Naive thymus-derived CD8-positive, alpha-beta T cell (primary cell): ENCODE data around the gene MAVS. TPM values are rescaled to one million over a fixed set of nuclear protein-coding genes. Genes with fewer than 3 reads are reported as not detected.

Experiments
- ATAC-seq, 2 donors: fragments of 150-1000 bp; cut with Tn5 transposase in 1 of 2; sonication (Bioruptor Pico), chemical (Tn5 transposase) in 1 of 2; 1 replicate in 1 of 2; 2 replicates in 1 of 2; pipeline ENCODE4 v1.10.0; 2021; ENCODE audit warnings: mild to moderate bottlenecking in 2 of 2, moderate library complexity in 2 of 2
- POLR2A ChIA-PET: fragments of 350-600 bp; sonication (Branson Sonifier 250); formaldehyde crosslinking; loops from one replicate; lab custom pipeline; 2021; ENCODE audit warnings: antibody characterized with exemption; lab: Charles Lee
- DNase-seq, 10 donors: peaks; one replicate each; pipeline versions ENCODE4 v3.0.0 to v3.0.0-alpha.2; 2020 to 2022
- H3K27ac Mint-ChIP-seq, 10 donors: one replicate each; pipeline ENCODE4 v1.8.0; 2020 to 2022; ENCODE audit warnings: mild to moderate bottlenecking in 10 of 10, mixed read lengths in 10 of 10, moderate library complexity in 4 of 10, inconsistent platforms in 1 of 10
- H3K27me3 Mint-ChIP-seq, 5 donors: one replicate each; pipeline ENCODE4 v1.8.0; 2021 to 2022; ENCODE audit warnings: mixed read lengths in 5 of 5
- H3K36me3 Mint-ChIP-seq, 3 donors: one replicate each; pipeline ENCODE4 v1.8.0; 2020 to 2022; ENCODE audit warnings: mixed read lengths in 3 of 3, mild to moderate bottlenecking in 2 of 3, inconsistent platforms in 1 of 3
- H3K4me1 Mint-ChIP-seq, 4 donors: one replicate each; pipeline ENCODE4 v1.8.0; 2021 to 2022; ENCODE audit warnings: mixed read lengths in 4 of 4
- H3K4me3 Mint-ChIP-seq, 10 donors: one replicate each; pipeline ENCODE4 v1.8.0; 2020 to 2022; ENCODE audit warnings: mild to moderate bottlenecking in 10 of 10, mixed read lengths in 10 of 10, moderate library complexity in 6 of 10, inconsistent platforms in 1 of 10
- H3K9me3 Mint-ChIP-seq, 9 donors: one replicate each; pipeline ENCODE4 v1.8.0; 2020 to 2022; ENCODE audit warnings: mixed read lengths in 9 of 9, mild to moderate bottlenecking in 3 of 9, inconsistent platforms in 1 of 9, moderate library complexity in 1 of 9
- polyA plus RNA-seq, 3 donors: library from polyadenylated mRNA; unstranded; fragments of 300-500 nt; fragmentation: Illumina TruSeq; gene quantifications; one replicate each; pipeline ENCODE4 v1.2.3, GENCODE V29; 2021
- total RNA-seq, 8 experiments: library from RNA in 2 of 8; stranded (reverse) in 2 of 8; gene quantifications; one replicate each; pipeline ENCODE4 v1.2.3 and lab custom pipeline; 2021 to 2026

Gene MAVS
- 10 to 100 TPM; 41.9 to 45.7 TPM for total RNA-seq
- 1 to 10 TPM; 2.2 to 8.5 (median 3.3) TPM for polyA plus RNA-seq
- total RNA-seq (lab: John Stamatoyannopoulos, UW): 124 to 200 (median 157) reads per million in 6 experiments

DNA sequence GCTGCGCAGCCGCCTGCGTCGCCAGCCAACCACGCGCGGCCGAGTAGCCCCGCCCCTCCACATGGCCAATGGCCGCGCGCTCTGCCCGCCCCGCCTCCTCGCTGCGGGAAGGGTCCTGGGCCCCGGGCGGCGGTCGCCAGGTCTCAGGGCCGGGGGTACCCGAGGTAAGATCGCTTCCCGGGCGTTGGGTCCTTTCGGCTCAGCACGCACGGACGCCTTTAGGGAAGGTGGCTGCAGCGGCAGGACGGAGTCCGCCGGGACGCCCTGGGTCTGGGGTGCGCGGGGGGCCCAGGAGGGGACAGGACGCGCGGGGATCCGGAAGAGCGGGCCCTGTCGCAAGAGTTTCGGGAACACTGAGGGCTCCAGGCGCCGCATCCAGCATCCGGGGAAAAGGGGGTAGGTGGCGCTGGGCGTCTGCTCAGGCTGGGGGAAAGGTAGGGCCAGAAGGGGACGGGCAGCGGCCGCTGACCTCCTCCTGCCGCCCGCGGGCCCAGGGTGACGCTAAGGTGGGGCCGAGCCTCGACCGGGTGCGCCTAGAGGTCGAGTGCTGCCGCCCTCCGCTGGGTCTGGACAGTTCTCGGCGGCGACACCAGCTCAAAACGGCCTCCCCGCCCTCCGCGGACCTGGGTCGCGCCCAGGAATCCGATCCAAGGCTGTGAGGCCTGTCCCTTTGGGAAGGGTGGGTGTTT is at the start of gene MAVS:
Gene MAVS, plus strand, starts transcription at position 95 of the 689 bp plus-strand sequence. CDS start 7,791 bp downstream, outside the sequence.
- H3K4me1 Mint-ChIP-seq: peaks cover 15 to 42% (median 34%) of the 10 kb centered on the region in 4 donors
- peaks cover 0 to 3% (median 0%) of the 10 kb centered on the region in 3 donors for H3K36me3 Mint-ChIP-seq
- peak within 1 kb of the TSS; percentile 82 to 95 (median 90) for H3K4me3 Mint-ChIP-seq
- ATAC-seq: peak; percentile 98
- POLR2A ChIA-PET: interaction anchor here (0.5 to 1.0 kb wide), 2 partner anchors 26 to 52 kb away, joined by 3 to 5 read pairs; no protein-coding TSS in a partner anchor
- no peaks in the 10 kb centered on the region for H3K27me3 Mint-ChIP-seq
- no peaks in the 10 kb centered on the region for H3K9me3 Mint-ChIP-seq
- H3K27ac Mint-ChIP-seq: peak within 1 kb of the TSS; percentile 83 to 95 (median 92)
- peak; percentile 71 to 89 (median 83) for DNase-seq

DNA sequence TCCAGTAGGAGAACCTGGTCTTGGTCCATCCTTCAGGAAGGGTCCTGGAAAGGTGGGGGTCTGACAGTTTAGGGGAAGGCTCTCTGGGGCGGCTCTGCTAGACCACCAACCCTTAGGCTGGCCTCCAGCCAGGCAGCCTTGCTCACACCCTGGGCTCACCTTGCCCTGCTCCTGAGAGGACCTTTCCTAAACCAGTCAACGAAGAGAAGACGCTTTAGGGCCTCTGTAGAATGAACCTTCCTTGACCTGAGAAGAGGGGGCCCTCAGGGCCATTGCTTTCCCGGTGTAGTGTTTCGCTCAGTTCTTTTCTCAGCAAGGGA is 49.4 kb upstream of the MAVS start:
- Mint-ChIP-seq H3K36me3 (peaks cover 0 to 43% (median 28%) of the 10 kb centered on the region in 3 donors), H3K27me3 (no peaks in the 10 kb centered on the region), H3K9me3 (no peaks in the 10 kb centered on the region), H3K4me3 (peak overlapping the region; percentile 95 to 100 (median 98)), H3K4me1 (peaks cover 20 to 56% (median 55%) of the 10 kb centered on the region in 4 donors), H3K27ac (peak overlapping the region; percentile 94 to 99 (median 97))
- POLR2A ChIA-PET: interaction anchor here (0.6 to 2.7 kb wide), 2 partner anchors 11 to 62 kb away, joined by 5 to 9 read pairs; partner anchors contain the start of gene CENPB
- no peak for ATAC-seq
- no peak for DNase-seq

DNA sequence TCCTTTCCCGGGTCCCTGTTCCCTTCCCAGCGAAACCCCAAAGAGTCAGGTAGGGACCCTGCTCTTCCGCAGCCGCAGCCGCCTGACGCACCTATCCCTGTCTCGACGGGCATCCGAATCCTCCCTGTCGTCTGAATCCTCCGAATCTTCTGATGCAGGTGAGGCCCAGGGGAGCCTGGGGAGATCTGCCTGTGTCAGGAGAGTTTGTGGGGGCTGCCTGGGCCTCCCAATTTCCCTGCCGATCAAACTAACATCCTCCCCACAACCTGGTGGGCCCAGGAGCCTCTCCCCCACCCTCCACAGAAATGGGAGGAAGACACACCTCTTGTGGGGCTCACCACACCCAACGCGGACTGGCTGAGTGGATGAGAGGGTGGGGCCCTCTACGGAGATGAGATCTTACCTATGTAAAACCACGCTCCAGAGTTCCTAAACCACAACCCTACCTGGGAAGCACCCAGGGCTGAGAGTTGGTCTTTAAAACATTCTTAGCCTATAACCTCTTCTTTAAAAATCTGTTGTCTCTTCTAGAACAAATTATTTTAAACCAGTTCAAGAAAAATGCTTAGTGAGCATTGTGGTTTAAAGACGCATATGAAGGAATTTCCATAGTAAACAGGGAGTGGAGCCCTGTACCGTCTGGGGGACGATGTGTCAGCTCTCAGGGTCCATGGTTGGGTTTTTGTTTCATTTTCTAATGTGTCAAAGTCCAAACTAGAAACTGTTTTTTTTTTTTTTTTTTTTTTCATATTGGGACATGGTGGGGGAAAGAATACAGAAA is 48.9 kb upstream of the MAVS start:
- Mint-ChIP-seq H3K36me3 (peaks cover 4 to 48% (median 33%) of the 10 kb centered on the region in 3 donors), H3K27ac (peak overlapping the region; percentile 94 to 99 (median 97))
- peak in 5 of 10 donors; percentile 31 to 74 (median 51) for DNase-seq

DNA sequence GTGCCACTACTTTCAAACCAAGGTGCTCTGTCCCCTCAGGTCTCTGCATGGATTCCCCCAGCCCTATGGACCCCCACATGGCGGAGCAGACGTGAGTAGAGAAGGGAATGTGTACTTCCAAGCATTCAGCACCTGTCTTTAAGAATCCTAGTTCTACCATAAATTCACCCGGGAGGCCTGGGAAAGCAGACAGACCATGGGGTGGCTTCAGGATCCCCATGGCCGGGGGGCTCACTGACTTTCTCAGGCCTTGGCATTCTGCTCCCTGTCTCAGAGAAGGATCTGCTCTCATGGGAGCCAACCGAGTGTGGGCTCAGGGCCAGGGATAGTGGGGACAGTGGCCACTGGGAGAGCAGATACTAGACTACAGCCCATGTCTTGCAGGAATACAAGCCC is 48.3 kb upstream of the MAVS start:
- POLR2A ChIA-PET: interaction anchor here (0.6 to 4.0 kb wide), 5 partner anchors 12 to 72 kb away, joined by 3 to 34 read pairs (median 5); partner anchors contain the start of genes ADISSP and CENPB
- peaks cover 9 to 54% (median 39%) of the 10 kb centered on the region in 3 donors for H3K36me3 Mint-ChIP-seq
- no peak for ATAC-seq

More for the DNA sequence above, 48.9 kb upstream of the MAVS start:
- Mint-ChIP-seq H3K4me1 (peaks cover 25 to 62% (median 61%) of the 10 kb centered on the region in 4 donors), H3K4me3 (peak overlapping the region; percentile 95 to 100 (median 98)), H3K27me3 (no peaks in the 10 kb centered on the region), H3K9me3 (no peaks in the 10 kb centered on the region)
- POLR2A ChIA-PET: interaction anchor here (0.6 to 4.0 kb wide), 4 partner anchors 11 to 73 kb away, joined by 3 to 34 read pairs (median 5); partner anchors contain the start of gene CENPB
- peak in 1 of 2 donors; percentile 31 for ATAC-seq

DNA sequence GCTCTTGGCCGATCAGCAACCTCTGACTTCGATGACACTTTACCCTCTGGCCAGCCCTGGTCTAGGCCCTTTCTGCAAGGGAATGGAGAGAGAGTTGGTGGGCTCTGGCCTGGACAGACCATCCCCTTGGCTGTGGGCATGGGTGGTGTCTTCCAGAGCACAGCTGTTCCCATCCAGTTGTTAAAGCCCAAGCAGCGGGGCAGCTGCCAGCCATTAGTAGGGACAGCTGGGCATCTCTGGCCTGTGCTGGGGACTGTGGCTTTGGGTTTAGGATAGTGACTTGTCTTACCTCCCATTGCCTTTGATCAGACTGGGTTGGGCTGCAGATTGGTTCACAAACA is 47.8 kb upstream of the MAVS start:
- no peaks in the 10 kb centered on the region for H3K9me3 Mint-ChIP-seq
- H3K27ac Mint-ChIP-seq: peak overlapping the region; percentile 94 to 99 (median 97)
- POLR2A ChIA-PET: interaction anchor here (1.2 to 4.0 kb wide), 4 partner anchors 12 to 31 kb away, joined by 3 to 34 read pairs (median 9); partner anchors contain the start of genes ADISSP and CENPB
- peaks cover 9 to 59% (median 44%) of the 10 kb centered on the region in 3 donors for H3K36me3 Mint-ChIP-seq
- H3K27me3 Mint-ChIP-seq: no peaks in the 10 kb centered on the region
- peaks cover 33 to 73% (median 72%) of the 10 kb centered on the region in 4 donors for H3K4me1 Mint-ChIP-seq
- no peak for DNase-seq
- no peak for ATAC-seq
- H3K4me3 Mint-ChIP-seq: peak overlapping the region; percentile 95 to 100 (median 98)

More for the DNA sequence above, 48.3 kb upstream of the MAVS start:
- Mint-ChIP-seq H3K9me3 (no peaks in the 10 kb centered on the region), H3K4me1 (peaks cover 29 to 67% (median 66%) of the 10 kb centered on the region in 4 donors), H3K4me3 (peak overlapping the region; percentile 95 to 100 (median 98)), H3K27ac (peak overlapping the region; percentile 94 to 99 (median 97)), H3K27me3 (no peaks in the 10 kb centered on the region)
- DNase-seq: no peak

DNA sequence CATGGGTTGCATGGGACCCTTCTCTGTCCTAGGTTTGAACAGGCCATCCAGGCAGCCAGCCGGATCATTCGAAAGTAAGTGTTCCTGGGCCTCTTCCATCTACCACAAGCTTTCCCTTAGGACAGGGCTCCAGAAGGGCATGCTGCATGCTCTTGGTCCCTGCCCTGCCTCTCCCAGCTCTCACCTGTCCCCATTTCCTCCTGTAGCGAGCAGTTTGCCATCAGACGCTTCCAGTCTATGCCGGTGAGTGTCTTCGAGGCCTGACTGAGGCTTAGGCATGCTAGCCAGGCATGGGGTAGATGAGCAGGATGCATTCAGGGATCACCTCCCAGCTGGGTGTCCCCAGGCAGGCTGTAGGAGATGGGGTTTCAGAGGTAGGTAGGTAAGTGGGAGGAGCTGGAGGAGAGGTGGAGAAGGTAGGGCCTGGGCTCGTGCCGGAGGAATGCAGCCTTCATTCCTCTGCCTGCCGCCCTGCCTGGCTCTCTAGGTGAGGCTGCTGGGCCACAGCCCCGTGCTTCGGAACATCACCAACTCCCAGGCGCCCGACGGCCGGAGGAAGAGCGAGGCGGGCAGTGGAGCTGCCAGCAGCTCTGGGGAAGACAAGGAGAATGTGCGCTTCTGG is 46.3 kb upstream of the MAVS start:
- H3K9me3 Mint-ChIP-seq: no peaks in the 10 kb centered on the region
- DNase-seq (peak in 1 of 10 donors; percentile 44), ATAC-seq (no peak)
- H3K27ac Mint-ChIP-seq: peak overlapping the region; percentile 85 to 99 (median 97)
- H3K27me3 Mint-ChIP-seq: no peaks in the 10 kb centered on the region
- peaks cover 9 to 73% (median 52%) of the 10 kb centered on the region in 3 donors for H3K36me3 Mint-ChIP-seq
- H3K4me3 Mint-ChIP-seq: peak overlapping the region; percentile 52 to 100 (median 98)
- POLR2A ChIA-PET: interaction anchor here (1.4 to 4.0 kb wide), 3 partner anchors 14 to 33 kb away, joined by 4 to 34 read pairs (median 13); partner anchors contain the start of genes ADISSP and CENPB
- H3K4me1 Mint-ChIP-seq: peaks cover 41 to 83% (median 79%) of the 10 kb centered on the region in 4 donors

DNA sequence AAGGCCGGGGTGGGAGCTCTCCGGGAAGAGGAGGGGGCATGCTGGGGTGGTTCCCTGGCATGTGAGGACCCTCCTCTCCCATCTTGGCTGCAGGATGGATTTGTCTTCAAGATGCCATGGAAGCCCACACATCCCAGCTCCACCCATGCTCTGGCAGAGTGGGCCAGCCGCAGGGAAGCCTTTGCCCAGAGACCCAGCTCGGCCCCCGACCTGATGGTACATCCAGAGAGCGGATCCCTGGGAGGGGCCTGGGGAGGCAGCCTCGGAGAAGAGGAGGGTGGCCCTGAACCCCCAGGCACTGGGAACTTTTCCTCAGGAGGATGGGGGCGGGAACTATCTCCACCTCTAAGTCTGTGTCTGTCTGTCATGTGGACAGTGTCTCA is 45.8 kb upstream of the MAVS start:
- POLR2A ChIA-PET: interaction anchor here (1.4 to 4.0 kb wide), 2 partner anchors 14 to 33 kb away, joined by 4 to 34 read pairs; partner anchors contain the start of genes ADISSP and CENPB
- peaks cover 9 to 78% (median 55%) of the 10 kb centered on the region in 3 donors for H3K36me3 Mint-ChIP-seq
- H3K4me1 Mint-ChIP-seq: peaks cover 41 to 83% (median 79%) of the 10 kb centered on the region in 4 donors
- H3K9me3 Mint-ChIP-seq: no peaks in the 10 kb centered on the region
- H3K4me3 Mint-ChIP-seq: peak overlapping the region in 5 of 10 donors; percentile 13 to 99 (median 58)
- ATAC-seq: no peak
- H3K27ac Mint-ChIP-seq: peak overlapping the region; percentile 84 to 99 (median 97)
- DNase-seq: peak in 1 of 10 donors; percentile 28
- no peaks in the 10 kb centered on the region for H3K27me3 Mint-ChIP-seq

DNA sequence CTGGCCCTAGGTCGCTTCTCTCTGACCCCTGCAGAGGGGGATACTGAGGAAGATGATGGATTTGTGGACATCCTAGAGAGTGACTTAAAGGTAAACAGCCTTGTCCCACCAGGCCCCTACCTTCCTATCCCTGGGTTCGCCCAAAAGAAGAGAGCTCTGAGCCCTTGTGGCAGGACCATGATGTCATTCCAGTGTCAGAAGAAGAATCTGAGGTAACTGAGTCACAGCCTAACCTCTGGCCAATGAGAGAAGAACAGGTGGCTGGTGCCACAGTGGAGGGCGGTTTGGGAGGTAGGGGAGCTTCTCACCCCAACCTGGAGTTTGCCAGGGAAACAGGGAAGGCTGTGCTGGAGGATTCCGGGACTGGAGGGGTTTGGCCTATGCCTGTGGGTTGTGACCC is 45.3 kb upstream of the MAVS start:
- H3K27me3 Mint-ChIP-seq: no peaks in the 10 kb centered on the region
- H3K4me3 Mint-ChIP-seq: peak overlapping the region in 5 of 10 donors; percentile 10 to 68 (median 13)
- POLR2A ChIA-PET: interaction anchor here (1.4 to 4.0 kb wide), 2 partner anchors 14 to 34 kb away, joined by 4 to 34 read pairs; partner anchors contain the start of genes ADISSP and CENPB
- no peaks in the 10 kb centered on the region for H3K9me3 Mint-ChIP-seq
- peaks cover 40 to 87% (median 80%) of the 10 kb centered on the region in 4 donors for H3K4me1 Mint-ChIP-seq
- peaks cover 9 to 82% (median 55%) of the 10 kb centered on the region in 3 donors for H3K36me3 Mint-ChIP-seq
- peak overlapping the region; percentile 72 to 99 (median 97) for H3K27ac Mint-ChIP-seq
- peak in 1 of 10 donors; percentile 40 for DNase-seq
- no peak for ATAC-seq

DNA sequence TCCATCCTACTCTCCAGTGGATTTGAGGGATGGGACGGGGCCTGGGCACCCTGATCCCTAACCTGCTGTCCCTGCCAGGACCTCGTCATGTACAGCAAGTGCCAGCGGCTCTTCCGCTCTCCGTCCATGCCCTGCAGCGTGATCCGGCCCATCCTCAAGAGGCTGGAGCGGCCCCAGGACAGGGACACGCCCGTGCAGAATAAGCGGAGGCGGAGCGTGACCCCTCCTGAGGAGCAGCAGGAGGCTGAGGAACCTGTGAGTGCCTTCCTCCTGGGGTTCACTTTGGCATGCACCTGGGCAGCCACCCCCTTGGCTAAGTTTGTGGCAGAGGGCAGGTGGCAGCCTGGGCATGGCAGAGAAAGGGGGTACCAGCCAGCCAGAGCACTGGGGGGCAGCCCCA is 44.8 kb upstream of the MAVS start:
- Mint-ChIP-seq H3K27ac (peak overlapping the region; percentile 43 to 99 (median 96)), H3K27me3 (no peaks in the 10 kb centered on the region), H3K9me3 (no peaks in the 10 kb centered on the region), H3K4me3 (peak overlapping the region in 3 of 10 donors; percentile 11 to 50 (median 48)), H3K4me1 (peaks cover 43 to 89% (median 82%) of the 10 kb centered on the region in 4 donors), H3K36me3 (peaks cover 9 to 86% (median 56%) of the 10 kb centered on the region in 3 donors)
- ATAC-seq (no peak), DNase-seq (peak in 1 of 10 donors; percentile 44)
- POLR2A ChIA-PET: interaction anchor here (1.4 kb wide), 1 partner anchor 34 kb away, joined by 4 read pairs; the partner anchor contains the start of gene ADISSP

DNA sequence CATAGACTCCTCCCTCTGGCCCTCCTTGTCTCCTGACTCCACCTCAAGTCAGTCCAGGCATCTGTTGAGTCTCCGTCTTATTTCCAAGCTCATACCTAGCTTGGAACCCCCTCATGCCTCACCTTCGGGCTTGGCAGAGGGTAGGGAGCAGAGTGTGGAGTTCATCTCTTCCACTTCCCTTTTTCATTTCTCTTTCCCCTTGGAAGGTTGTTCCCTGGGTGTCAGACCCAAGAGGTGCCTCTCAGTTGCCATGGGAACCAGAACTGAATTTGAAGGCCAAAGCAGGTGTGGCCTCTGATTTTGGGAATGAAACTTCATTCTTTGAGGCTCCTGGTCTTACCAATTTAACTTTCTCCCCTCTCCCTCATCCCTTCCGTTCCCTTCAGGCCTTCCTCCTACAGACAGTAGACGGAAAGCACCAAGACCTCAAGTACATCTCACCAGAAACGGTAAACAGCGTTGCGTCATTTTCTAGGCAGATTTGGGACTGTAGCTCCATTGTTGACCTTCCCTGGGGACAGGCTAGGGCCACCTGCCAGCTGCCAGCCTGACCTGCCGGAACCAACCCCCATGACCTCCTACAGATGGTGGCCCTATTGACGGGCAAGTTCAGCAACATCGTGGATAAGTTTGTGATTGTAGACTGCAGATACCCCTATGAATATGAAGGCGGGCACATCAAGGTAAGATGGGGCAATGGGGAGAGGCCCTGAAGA is 44.0 kb upstream of the MAVS start:
- POLR2A ChIA-PET: no interaction called here
- ATAC-seq (no peak), DNase-seq (no peak)
- Mint-ChIP-seq H3K4me1 (peaks cover 47 to 89% (median 85%) of the 10 kb centered on the region in 4 donors), H3K27ac (peak overlapping the region; percentile 84 to 97 (median 93)), H3K4me3 (peak overlapping the region in 8 of 10 donors; percentile 19 to 61 (median 42)), H3K27me3 (no peaks in the 10 kb centered on the region), H3K9me3 (no peaks in the 10 kb centered on the region), H3K36me3 (peaks cover 9 to 85% (median 51%) of the 10 kb centered on the region in 3 donors)

DNA sequence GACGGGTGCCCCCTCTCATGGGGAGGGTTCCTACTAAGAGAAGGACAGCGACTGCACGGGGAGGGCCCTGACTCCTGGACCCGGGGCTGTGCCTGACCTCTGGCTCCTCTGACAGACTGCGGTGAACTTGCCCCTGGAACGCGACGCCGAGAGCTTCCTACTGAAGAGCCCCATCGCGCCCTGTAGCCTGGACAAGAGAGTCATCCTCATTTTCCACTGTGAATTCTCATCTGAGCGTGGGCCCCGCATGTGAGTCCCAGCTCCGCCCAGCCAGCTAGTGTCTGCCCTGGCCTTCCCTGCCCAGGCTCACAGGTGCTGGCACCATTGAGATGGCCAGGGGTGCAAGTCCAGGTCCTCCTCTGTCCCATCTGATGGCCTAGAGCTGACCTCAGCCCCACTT is 43.3 kb upstream of the MAVS start:
- H3K4me1 Mint-ChIP-seq: peaks cover 45 to 89% (median 85%) of the 10 kb centered on the region in 4 donors
- ATAC-seq (no peak), DNase-seq (peak in 1 of 10 donors; percentile 32)
- H3K27me3 Mint-ChIP-seq: no peaks in the 10 kb centered on the region
- no peaks in the 10 kb centered on the region for H3K9me3 Mint-ChIP-seq
- POLR2A ChIA-PET: no interaction called here
- peak overlapping the region in 1 of 10 donors; percentile 56 for H3K4me3 Mint-ChIP-seq
- H3K27ac Mint-ChIP-seq: peak overlapping the region; percentile 69 to 97 (median 92)
- H3K36me3 Mint-ChIP-seq: peaks cover 9 to 80% (median 45%) of the 10 kb centered on the region in 3 donors
